Measurements from ENCODE around the gene ATG16L2.
"Not testable (repeated sequence)": the region's sequence is repeated elsewhere in the genome, so short reads cannot be mapped to it uniquely, and the experiment has no call there.

Gene ATG16L2

DNA sequence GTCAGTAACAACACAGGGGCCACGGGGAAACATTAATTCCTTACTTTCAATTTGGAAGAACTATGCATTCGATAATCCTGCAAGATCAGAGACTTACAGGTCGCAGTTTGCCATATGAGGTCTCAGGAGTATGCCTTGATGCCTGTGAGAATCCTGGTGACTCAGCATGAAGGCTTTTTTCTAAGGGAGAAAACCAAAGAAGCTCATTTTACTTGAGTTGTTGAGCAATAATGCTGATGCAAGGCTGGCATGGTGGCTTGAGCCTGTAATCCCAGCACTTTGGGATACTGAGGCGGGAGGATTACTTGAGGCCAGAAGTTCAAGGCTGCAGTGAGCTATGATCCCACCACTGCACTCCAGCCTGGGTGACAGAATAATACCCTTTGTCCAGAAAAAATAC lies 26.6 kb downstream of the ATG16L2 start:
- DNase-seq (ENCODE audit: insufficient read length, low spot score) (no peak), FAIRE-seq (no peak)

DNA sequence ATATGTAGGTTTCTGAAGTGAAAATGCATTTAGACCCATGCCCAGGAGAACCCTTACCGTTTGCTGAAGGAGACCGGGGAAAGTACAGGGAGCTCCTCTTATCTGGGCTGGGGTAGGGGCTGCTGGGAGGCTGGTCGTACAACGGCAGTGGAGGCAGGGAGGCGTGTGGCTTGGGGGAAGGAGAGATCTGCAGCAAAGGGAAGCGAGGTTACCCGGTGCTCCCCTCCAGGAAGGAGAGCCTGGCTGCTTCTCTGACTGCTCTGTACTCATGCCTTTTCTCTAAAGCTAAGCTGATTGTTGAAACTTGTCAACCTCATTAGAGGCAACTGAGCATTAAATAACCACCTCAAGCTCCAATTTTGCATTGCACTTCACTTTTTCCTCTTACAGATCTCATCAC lies 27.2 kb downstream of the ATG16L2 start:
- no peak for FAIRE-seq
- no peak for DNase-seq (ENCODE audit: insufficient read length, low spot score)

DNA sequence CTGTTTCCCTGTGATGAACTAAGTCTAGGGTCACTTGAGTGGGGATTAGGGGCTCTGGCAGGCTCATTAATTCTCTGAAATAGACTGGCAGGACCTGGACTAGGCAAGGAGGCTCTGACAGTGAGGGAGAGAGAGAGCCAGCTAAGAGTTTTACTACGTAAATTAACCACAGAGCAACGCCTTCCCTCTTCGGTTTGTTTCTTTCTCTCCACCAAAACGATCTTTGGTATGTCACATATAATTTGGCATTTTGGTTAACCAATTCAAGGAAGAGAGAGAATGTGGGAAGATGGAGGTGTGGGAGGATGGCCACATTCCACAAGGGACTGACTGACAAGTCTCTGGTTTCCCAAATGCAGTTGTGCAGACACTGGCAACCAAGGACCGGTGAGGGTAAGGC lies 27.9 kb downstream of the ATG16L2 start:
- FAIRE-seq: no peak
- no peak for DNase-seq (ENCODE audit: insufficient read length, low spot score)

DNA sequence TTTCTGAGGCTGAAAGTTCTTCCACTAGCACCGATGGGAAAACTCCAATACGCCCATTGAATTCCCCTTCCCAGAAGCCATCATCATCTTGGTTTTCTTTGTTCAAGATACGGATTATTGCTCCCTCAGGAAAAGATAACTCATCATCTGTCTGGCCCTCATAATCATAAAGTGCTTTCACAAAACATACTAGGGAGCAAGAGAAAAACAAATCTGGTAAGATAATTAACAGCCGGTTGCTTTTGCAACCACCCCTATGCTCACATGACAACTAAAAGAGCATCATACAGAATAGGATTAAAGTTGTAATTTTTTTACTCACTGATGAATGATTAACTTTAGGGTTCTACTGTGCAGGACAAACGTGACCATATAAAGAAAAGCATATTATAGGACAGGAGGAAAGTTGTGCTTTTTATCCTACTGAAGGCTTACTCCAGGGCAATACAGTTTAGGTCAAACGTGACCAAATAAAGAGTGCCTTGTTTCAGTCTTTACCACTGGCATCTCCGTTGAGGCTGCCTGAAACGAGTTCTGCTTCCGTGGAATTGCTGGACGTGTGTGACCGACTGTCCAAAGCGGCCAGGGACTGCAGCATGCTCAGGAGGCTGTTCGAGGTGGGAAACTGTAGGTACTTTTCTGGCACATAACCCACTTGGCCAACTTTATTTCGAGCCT lies 28.6 kb downstream of the ATG16L2 start:
- DNase-seq (ENCODE audit: insufficient read length, low spot score) (no peak), FAIRE-seq (no peak)

DNA sequence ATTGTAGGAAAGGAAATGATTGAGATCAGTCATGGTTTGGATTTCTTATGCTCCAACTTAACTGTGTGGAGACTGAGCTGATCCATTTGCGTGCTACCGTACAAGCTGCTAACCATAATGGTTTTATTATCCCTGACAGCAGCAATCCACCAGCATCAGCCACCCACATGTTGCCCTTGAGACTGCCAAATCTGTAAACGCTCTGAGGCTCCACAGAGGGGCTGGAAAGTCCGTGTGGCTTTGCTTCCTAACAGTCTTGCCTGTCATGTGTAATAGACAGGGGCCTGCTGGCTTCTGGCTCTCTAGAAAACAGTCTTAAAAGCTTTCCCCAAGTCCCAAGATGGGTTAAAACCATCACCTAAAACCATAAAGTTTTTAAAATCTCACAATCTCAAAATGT lies 30.1 kb downstream of the ATG16L2 start:
- DNase-seq (ENCODE audit: insufficient read length, low spot score) (no peak), FAIRE-seq (no peak)

DNA sequence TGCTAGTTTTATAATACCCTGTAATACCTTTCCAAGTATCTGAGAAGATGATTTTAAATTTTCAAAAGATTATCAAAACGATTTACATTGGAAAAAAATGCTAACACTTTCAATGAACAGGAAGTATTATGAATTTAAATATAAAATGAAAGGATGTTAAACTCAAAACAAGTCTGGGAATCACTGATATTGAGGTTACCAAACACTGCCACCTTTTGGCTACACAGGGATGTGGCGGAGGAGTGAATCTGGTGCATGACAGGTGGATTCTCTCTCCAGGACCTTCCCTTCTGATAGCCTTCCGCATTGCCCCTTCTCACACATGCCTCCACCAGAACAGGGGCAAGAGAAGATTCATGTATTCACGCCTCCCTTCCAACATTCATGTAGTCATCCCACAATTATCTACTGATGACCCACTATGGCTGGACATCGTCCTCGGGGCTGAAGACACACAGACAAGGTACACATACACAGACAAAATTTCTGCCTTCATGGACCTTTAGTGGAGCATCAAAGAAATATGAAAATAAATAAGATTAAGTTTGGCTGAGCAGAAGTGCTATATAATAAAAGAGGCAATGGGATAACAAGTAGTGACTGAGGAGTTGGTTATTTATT lies 34.7 kb downstream of the ATG16L2 start:
- FAIRE-seq (no peak), DNase-seq (ENCODE audit: insufficient read length, low spot score) (no peak)

DNA sequence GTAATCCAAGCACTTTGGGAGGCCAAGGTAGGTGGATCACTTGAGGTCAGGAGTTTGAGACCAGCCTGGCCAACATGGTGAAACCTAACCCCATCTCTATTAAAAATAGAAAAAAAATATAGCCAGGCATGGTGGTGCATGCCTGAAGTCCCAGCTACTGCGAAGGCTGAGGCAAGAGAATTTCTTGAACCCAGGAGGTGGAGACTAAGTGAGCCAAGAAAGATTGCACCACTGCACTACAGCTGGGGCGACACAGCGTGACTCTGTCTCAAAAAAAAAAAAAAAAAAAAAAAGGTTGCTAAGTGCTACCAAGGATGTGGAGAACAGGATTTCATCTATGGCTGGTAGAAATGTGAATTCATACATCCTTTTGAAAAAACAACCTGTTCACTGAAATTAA lies 36.6 kb downstream of the ATG16L2 start:
- no peak for FAIRE-seq
- no peak for DNase-seq (ENCODE audit: insufficient read length, low spot score)

DNA sequence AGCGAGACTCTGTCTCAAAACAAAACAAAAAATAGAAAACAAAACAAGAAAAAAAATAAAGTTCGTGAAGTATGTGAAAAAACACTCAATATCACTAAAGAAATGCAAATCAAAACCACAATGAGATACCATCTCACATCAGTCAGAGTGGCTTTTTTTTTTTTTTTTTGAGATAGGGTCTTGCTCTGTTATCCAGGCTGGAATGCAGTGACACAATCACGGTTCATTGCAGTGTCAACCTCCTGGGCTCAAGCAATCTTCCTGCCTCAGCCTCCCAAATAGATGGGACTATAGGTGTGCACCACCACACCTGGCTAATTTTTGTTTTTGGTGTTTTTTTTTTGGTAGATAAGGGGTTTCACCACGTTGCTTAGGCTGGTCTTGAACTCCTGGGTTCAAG lies 37.5 kb downstream of the ATG16L2 start:
- FAIRE-seq (no peak), DNase-seq (ENCODE audit: insufficient read length, low spot score) (no peak)

DNA sequence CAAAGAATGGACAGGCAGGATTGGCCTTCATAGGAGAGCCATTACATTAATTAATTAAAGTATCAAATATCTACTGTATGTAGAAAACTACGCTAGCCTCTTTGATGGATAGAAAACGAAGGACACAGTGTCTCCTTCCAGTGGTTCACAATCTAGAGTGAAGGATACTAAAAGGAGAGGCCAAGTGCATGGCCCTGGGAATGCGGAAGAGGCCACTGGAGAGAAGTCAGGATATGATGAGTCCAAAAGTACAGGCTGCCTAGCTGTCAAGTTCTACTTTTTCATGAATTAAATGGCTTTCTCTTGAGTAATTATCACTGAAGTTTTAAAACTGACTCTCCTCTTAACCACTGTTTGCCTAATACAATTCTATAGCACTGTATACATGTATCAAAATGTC lies 41.9 kb downstream of the ATG16L2 start:
- no peak for FAIRE-seq
- DNase-seq (ENCODE audit: insufficient read length, low spot score): no peak

DNA sequence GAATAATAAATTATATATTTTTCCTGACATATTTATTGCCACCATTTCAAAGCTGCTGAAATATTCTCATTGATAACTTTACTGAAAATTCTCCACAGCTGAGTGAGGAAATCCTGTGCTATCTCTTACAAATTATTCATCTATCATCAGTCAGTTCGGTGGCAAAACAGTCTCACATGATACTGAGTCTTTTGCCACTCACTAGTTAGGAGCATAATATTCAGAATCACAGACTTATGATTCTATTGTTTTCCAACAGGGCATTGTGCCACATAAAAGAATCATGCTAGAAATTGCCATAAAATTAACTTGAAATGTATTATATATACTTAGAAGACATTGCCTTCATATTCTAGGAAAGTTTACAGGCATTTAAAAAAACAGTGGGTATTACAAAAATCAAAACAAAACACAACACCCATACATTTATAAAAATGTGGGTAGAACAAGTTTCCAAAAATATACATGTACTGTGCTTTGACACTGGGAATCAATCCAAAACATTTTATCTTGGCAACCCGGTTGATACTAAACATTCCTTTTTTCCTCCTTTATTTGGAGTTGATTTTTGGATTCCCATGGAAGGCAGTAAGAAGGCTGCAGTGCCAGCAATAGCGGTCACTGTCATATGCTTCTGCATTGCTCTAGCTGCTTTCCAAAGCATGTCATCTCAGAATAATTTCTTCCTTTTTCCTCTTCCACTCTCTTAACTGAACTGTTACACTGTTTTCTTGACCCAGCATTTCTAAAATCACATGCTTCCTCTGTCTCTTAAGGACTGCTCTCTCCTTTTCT lies 42.5 kb downstream of the ATG16L2 start:
- FAIRE-seq (no peak), DNase-seq (ENCODE audit: insufficient read length, low spot score) (no peak)

DNA sequence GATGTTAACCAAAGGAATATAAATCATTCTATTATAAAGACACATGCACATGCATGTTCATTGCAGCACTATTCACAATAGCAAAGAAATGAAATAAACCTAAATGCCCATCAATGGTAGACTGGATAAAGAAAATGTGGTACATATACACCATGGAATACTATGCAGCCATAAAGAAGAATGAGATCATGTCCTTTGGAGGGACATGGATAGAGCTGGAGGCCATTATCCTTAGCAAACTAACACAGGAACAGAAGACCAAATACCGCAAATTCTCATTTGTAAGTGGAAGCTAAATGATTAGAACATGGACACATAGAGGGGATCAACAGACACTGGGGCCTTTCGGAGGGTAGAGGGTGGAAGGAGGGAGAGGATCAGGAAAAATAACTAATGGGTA lies 44.1 kb downstream of the ATG16L2 start:
- not testable (repeated sequence) for DNase-seq (ENCODE audit: insufficient read length, low spot score); FAIRE-seq

DNA sequence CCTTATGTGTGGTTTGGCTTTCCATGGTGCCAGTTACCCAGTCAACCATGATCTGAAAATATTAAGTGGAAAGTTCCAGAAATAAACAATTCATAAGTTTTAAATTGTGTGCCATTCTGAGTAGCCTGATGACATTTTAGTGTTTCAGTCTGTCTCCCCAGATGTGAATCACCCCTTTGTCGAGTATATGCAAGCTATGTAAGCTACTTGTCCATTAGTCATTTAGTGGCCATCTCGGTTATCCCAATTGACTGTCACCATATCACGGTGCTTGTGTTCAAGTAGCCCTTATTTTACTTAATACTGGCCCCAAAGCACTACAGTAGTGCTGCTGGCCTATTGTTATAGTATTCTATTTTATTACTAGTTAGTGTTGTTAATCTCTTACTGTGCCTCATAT lies 44.9 kb downstream of the ATG16L2 start:
- FAIRE-seq: no peak
- DNase-seq (ENCODE audit: insufficient read length, low spot score): no peak

DNA sequence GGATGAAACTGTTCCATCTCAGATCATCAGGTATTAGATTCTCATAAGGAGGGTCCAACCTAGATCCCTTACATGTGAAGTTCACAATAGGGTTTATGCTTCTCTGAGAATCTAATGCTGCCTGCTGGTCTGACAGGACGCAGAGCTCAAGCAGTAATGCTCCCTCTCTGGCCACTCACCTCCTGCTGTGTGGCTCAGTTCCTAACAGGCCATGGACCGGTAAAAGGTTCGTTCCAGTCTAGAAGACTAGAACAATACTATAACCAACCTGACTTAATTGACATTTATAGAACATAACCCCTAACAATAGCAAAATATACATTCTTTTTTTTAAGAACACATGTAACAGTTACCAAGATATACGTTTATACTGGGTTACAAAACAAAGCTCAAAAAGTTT lies 45.8 kb downstream of the ATG16L2 start:
- peak; percentile 48 for FAIRE-seq
- DNase-seq (ENCODE audit: insufficient read length, low spot score): no peak

DNA sequence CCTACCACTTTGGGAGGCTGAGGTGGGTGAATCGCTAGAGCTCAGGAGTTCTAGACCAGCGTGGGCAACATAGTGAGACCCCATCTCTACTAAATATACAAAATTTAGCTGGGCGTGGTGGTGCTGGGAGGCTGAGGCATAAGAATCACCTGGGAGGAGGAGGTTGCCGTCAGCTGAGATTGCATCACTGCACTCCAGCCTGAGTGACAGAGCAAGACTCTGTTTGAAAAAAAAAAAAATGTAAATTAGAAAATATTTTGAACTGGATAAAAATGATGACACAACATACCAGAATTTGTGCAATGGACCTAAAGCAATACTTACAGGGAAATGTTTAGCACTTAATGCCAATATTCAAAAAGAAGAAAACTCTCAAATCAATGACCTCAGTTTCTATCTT lies 46.4 kb downstream of the ATG16L2 start:
- DNase-seq (ENCODE audit: insufficient read length, low spot score): no peak
- FAIRE-seq: no peak

DNA sequence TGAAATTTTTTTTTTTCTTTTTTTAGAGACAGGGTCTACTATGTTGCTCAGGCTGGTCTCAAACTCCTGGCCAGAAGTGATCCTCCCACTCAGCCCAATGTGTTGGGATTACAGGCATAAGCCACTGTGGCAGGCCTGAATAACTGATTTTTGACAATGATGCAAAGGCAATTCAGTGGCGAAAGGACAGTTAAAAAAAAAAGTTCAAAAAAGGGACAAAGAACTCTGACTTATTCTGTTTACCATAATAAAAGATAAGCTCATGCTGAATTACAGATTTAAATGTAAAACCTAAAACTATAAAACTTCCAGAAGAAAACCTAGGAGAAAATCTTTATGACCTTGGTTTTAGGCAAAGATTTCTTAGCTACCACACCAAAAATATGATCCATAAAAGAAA lies 48.9 kb downstream of the ATG16L2 start:
- DNase-seq (ENCODE audit: insufficient read length, low spot score) (no peak), FAIRE-seq (peak; percentile 35)

DNA sequence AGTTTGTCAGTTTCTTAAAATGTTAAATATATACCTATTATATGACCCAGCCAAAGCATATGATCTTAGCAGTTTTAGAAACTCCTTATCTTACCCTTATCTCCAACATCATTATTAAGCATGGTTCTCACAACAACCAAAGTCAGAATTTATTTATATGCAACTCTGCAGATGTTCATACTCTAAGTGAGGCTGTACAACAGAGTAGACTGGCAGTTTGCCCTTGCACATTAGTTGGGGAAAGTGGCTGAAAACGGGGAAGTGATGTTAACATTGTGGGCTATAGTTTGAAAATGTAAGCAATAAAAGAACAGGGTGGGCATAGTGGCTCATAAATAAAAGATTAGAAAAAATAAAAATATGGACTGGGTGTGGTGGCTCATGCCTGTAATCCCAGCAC lies 49.7 kb downstream of the ATG16L2 start:
- FAIRE-seq (no peak), DNase-seq (ENCODE audit: insufficient read length, low spot score) (no peak)

DNA sequence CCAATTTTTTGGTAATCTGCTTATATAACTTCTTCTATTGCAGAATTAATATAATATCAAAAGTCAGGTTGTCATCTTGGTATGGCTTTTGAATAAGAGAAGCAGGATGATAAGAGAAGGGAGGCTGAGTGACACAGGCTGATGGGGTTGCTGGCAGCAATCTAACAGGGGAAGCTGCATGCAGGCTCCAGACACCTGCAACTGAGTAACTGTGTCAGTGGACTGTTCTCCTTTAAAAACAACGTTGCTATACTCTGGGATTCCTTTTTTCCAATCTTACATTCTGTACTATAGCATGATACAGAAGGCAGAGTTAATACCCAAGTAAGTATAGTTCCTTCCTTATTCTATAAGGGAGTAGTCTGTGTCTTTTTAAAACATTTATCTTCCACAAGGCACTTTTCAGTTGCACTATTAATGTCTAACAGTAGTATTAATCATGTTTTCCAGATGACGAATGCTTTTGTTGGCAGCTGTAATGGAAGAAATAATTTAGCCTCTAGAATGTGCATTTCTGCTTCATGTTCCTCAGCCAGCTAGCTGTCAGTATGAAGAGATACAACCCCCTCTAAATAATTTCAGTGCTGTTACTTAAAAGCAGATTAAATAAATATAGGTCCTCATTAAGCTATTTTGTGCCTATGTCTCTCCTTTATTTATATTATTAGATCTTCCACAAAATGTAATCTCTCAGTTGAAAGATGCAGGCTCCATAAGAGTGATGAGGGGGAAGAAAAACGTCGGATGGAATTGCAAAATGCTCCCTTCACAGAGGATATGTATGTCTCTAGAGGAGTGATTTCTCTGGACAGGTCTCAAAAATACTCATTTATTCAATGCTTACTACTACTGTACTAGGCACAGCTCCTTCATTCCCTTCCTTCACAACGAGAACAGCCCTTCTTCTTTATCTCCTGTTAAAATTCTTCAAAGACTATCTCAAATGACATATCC lies 50.8 kb downstream of the ATG16L2 start:
- FAIRE-seq (no peak), DNase-seq (ENCODE audit: insufficient read length, low spot score) (no peak)

DNA sequence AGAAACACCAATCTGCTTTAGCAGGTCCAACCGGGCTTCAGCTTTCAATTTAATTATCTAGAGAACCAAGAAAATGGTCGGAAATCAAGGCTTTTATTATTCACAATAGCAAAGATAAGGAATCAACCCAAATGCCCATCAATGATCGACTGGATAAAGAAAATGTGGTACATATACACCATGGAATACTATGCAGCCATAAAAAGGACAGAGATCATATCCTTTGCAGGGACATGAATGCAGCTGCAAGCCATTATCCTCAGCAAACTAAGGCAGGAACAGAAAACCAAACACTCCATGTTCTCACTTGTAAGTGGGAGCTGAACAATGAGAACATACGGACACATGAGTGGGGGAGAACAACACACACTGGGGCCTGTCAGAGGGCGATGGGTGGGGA lies 53.8 kb downstream of the ATG16L2 start:
- FAIRE-seq (no peak), DNase-seq (ENCODE audit: insufficient read length, low spot score) (no peak)

DNA sequence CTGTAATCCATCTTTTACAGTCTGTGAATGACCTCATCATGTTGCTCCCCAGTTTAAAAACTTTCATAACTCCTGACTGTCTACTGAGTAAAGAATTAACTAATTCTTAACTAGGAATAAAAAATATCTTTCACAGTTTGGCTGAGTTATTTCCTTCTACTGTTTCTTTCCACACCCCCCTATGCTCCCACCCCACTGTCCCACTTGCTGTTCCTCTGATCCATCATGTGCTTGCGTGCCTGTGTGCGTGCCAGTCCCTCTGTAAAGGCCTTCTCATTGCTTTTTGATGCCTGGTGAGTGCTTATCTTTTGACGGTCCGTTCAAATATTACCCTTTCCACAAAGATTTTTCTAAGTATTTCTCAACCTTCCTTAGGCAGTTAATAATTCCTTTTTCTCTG lies 55.6 kb downstream of the ATG16L2 start:
- FAIRE-seq (no peak), DNase-seq (ENCODE audit: insufficient read length, low spot score) (no peak)

DNA sequence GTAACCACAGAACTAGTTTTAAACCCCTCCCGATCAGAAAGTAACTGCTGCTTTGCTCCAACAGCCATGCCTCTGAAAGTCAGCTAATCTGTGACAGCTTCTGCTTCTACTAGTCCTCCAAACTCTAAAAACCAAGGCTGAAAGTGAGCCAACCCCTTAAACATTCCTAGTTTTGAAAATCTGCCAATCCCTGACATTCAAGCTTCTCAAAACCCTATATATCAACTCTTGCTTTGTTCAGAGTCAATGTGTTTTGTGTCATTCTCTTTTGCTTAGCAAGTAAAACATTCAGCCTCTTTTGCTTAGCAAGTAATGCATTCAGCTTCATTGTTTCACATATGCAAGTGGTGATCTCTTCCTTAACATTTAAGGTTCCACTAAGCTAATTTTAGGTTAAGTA lies 56.9 kb downstream of the ATG16L2 start:
- FAIRE-seq (no peak), DNase-seq (ENCODE audit: insufficient read length, low spot score) (no peak)

DNA sequence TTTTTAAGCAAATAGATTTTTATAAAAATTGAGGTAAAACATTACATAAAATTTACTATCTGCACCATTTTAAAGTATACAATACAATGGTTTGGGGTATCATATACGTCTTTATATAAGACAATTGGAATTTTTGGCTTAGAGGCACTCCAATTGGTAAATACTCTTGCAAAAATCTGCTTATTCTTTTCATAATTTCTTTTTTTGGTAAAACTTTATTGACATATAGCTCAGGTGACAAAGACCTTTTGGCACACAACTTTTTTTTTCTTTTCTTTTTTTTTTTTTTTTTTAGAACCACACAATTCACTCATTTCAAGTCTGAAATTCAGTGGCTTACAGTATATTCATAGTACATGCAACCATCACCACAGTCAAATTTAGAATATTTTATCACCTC lies 57.8 kb downstream of the ATG16L2 start:
- FAIRE-seq (no peak), DNase-seq (ENCODE audit: insufficient read length, low spot score) (no peak)
